HepG2 (cell line): ENCODE measurements around the gene AP1G1. TPM values are rescaled to one million over a fixed set of nuclear protein-coding genes. Genes with fewer than 3 reads are reported as not detected.

ENCODE experiments used
- ATAC-seq: fragments of 200-7000 bp; cut with Tn5 transposase; 3 replicates; pipeline ENCODE4 v1.9.1; 2020; ENCODE audit warnings: mild to moderate bottlenecking, moderate library complexity
- BruUV-seq: library from RNA; stranded (reverse); fragments of 400-500 nt; replicated peaks from 2 replicates; lab custom pipeline; 2021; lab: Mats Ljungman, UMichigan
- CTCF ChIA-PET: fragments of 300-600 bp; formaldehyde crosslinking; extraction: SDS; loops from one replicate; lab custom pipeline; 2021; ENCODE audit warnings: low total read pairs, inconsistent platforms, low intra/inter-chr PET ratio; lab: Yijun Ruan, JAX
- POLR2A ChIA-PET: fragments of 350-600 bp; sonication (Branson Sonifier 250); formaldehyde crosslinking; loops from one replicate; lab custom pipeline; 2020; ENCODE audit warnings: antibody characterized with exemption, inconsistent platforms; lab: Yijun Ruan, JAX
- DNase-seq: peaks from one replicate; pipeline ENCODE4 v3.0.0-alpha.2; 2015; ENCODE audit warnings: low spot score
- FAIRE-seq: peaks from 3 replicates; lab custom pipeline; 2011; peaks lifted over from hg19 to GRCh38; lab: Jason Lieb, UNC
- H2AFZ ChIP-seq: one replicate; pipeline ENCODE4 v1.6.1; 2011; ENCODE audit warnings: low read length, inconsistent platforms
- H3K27ac ChIP-seq: fragments of 300-600 bp; 3 replicates; pipeline ENCODE4 v1.8.0; 2011; ENCODE audit warnings: mixed run types, mild to moderate bottlenecking, mixed read lengths, low read length, inconsistent platforms; ENCODE audit not compliant: insufficient read depth; ENCODE audit errors: extremely low read length
- H3K27me3 ChIP-seq, 2 experiments: fragments of 200-600 bp in 1 of 2; 2 replicates in 1 of 2; 3 replicates in 1 of 2; pipeline versions ENCODE4 v1.6.0 to v1.8.0; 2011; ENCODE audit warnings: low read length in 2 of 2, mild to moderate bottlenecking in 2 of 2, moderate library complexity in 2 of 2, inconsistent platforms in 1 of 2; ENCODE audit not compliant: insufficient read depth in 2 of 2, control insufficient read depth in 1 of 2
- H3K36me3 ChIP-seq, 2 experiments: fragments of 200-600 bp in 1 of 2; replicated peaks in 1 of 2; 2 replicates in 1 of 2; 3 replicates in 1 of 2; pipeline versions ENCODE4 v1.5.1 to v1.8.0; 2011; ENCODE audit warnings: low read length in 2 of 2, inconsistent platforms in 1 of 2; ENCODE audit not compliant: insufficient read depth in 2 of 2, control insufficient read depth in 1 of 2
- H3K4me1 ChIP-seq: 2 replicates; pipeline ENCODE4 v1.5.1; 2012; ENCODE audit warnings: low read length, inconsistent platforms; ENCODE audit not compliant: insufficient read depth
- H3K4me2 ChIP-seq: 2 replicates; pipeline ENCODE4 v1.6.0; 2011; ENCODE audit warnings: low read depth, low read length, inconsistent platforms
- H3K4me3 ChIP-seq, 3 experiments: fragments of 200-600 bp in 1 of 3; sonication (generic), shearing (Covaris generic) in 1 of 3; replicated peaks in 1 of 3; 2 replicates each; pipeline ENCODE4 v1.5.1; 2011 to 2016; ENCODE audit warnings: low read length in 3 of 3, inconsistent platforms in 2 of 3, low read depth in 2 of 3, mild to moderate bottlenecking in 2 of 3, control low read depth in 1 of 3, mixed read lengths in 1 of 3; ENCODE audit not compliant: insufficient read depth in 1 of 3
- H3K79me2 ChIP-seq: one replicate; pipeline ENCODE4 v1.6.1; 2011; ENCODE audit warnings: low read length, inconsistent platforms; ENCODE audit not compliant: insufficient read depth
- H3K9ac ChIP-seq: 2 replicates; pipeline ENCODE4 v1.6.0; 2011; ENCODE audit warnings: mild to moderate bottlenecking, low read depth, low read length, inconsistent platforms; ENCODE audit not compliant: insufficient read depth
- H3K9me3 ChIP-seq: 2 replicates; pipeline ENCODE4 v1.5.1; 2012; ENCODE audit warnings: mild to moderate bottlenecking, low read length
- H4K20me1 ChIP-seq: 2 replicates; pipeline ENCODE4 v1.6.0; 2011; ENCODE audit warnings: inconsistent platforms, mild to moderate bottlenecking, low read length, moderate library complexity; ENCODE audit not compliant: insufficient read depth
- ARNT2 ChIP-seq: sonication (generic); formaldehyde crosslinking; IDR thresholded peaks from 2 replicates; pipeline ENCODE4 v1.8.0; 2022; ENCODE audit warnings: mild to moderate bottlenecking, low read depth, missing genetic modification reagents, moderate library complexity
- KDM5A ChIP-seq: fragments of 200-600 bp; sonication (generic); IDR thresholded peaks from 2 replicates; pipeline ENCODE4 v1.7.0; 2018; ENCODE audit warnings: antibody characterized with exemption, mild to moderate bottlenecking, low read length, borderline replicate concordance
- PAF1 ChIP-seq: IDR thresholded peaks from 2 replicates; pipeline ENCODE4 v1.6.1; 2016; ENCODE audit warnings: missing genetic modification reagents, missing compliant biosample characterization
- SRSF1 ChIP-seq: fragments of 200-400 bp; formaldehyde crosslinking; optimal IDR thresholded peaks from 2 replicates; pipeline ENCODE3; 2017; ENCODE audit warnings: mild to moderate bottlenecking, low read depth, low read length, moderate library complexity
- ZNF138 ChIP-seq: sonication (generic); formaldehyde crosslinking; IDR thresholded peaks from 2 replicates; pipeline ENCODE4 v1.5.0; 2020; ENCODE audit warnings: mild to moderate bottlenecking, low read depth, missing genetic modification reagents
- ZNF235 ChIP-seq: sonication (generic); formaldehyde crosslinking; IDR thresholded peaks from 2 replicates; pipeline ENCODE4 v1.8.1; 2023; ENCODE audit warnings: mild to moderate bottlenecking, missing genetic modification reagents, borderline replicate concordance
- ZNF331 ChIP-seq: sonication (generic); formaldehyde crosslinking; IDR thresholded peaks from 2 replicates; pipeline ENCODE4 v1.4.0; 2020; ENCODE audit warnings: missing genetic modification reagents
- ZNF556 ChIP-seq: sonication (generic); formaldehyde crosslinking; IDR thresholded peaks from 2 replicates; pipeline ENCODE4 v1.4.0; 2020; ENCODE audit warnings: mild to moderate bottlenecking, missing genetic modification reagents, borderline replicate concordance
- ZNF672 ChIP-seq: sonication (generic); formaldehyde crosslinking; IDR thresholded peaks from 2 replicates; pipeline ENCODE4 v1.8.1; 2022; ENCODE audit warnings: missing genetic modification reagents
- WGBS: methylation state at CpG from one replicate; pipeline ENCODE4 v1.1.6; 2017; ENCODE audit warnings: low lambda C conversion rate; 5-methylcytosine and 5-hydroxymethylcytosine counted together
- in situ Hi-C: cut with HindIII; loops from 2 replicates; pipeline ENCODE4 v1.10.0; 2017; ENCODE audit warnings: low pct_unique_long_range_greater_than_20kb; ENCODE audit not compliant: extremely low pct_ligation_motif_present
- intact Hi-C: fragments of 100-400 bp; cut with micrococcal nuclease; formaldehyde crosslinking; loops from one replicate; pipeline ENCODE4 v1.10.0; 2022; ENCODE audit not compliant: unreplicated experiment
- polyA plus RNA-seq, 8 experiments: library from polyadenylated mRNA; depleted of rRNA in 3 of 8; stranded (reverse) in 7 of 8; unstranded in 1 of 8; fragments of >200 nt; fragmentation: Illumina TruSeq in 4 of 8; extraction: Trizol in 4 of 8; gene quantifications; 2 replicates each; pipeline versions ENCODE4 v1.2.1 to v1.2.3, GENCODE V29; 2011 to 2016; ENCODE audit warnings: low read depth in 4 of 8, missing spikeins in 1 of 8, mixed read lengths in 1 of 8; ENCODE audit not compliant: insufficient read depth in 1 of 8
- total RNA-seq, 5 experiments: library from RNA; depleted of rRNA; stranded (reverse); fragments of >200 nt; fragmentation: Illumina TruSeq; extraction: Trizol; gene quantifications; 2 replicates each; pipeline ENCODE4 v1.2.3, GENCODE V29; 2016; ENCODE audit warnings: low read depth in 1 of 5
- TF ChIP-seq, protein P1 (sequence below): sonication (generic); formaldehyde crosslinking; IDR thresholded peaks from 2 replicates; pipeline ENCODE4 v1.4.0; 2020; ENCODE audit warnings: mild to moderate bottlenecking, missing genetic modification reagents
- TF ChIP-seq, protein P2 (sequence below): sonication (generic); formaldehyde crosslinking; IDR thresholded peaks from 2 replicates; pipeline ENCODE4 v1.9.0; 2021; ENCODE audit warnings: missing genetic modification reagents, mild to moderate bottlenecking, borderline replicate concordance
- TF ChIP-seq, protein P3 (sequence below): sonication (generic); formaldehyde crosslinking; IDR thresholded peaks from 2 replicates; pipeline ENCODE4 v1.5.1; 2020; ENCODE audit warnings: mild to moderate bottlenecking, missing genetic modification reagents, moderate library complexity
- TF ChIP-seq, protein P4 (sequence below): sonication (generic); formaldehyde crosslinking; IDR thresholded peaks from 2 replicates; pipeline ENCODE4 v1.4.0; 2020; ENCODE audit warnings: mild to moderate bottlenecking, missing genetic modification reagents

AP1G1 gene
- total and polyA plus RNA-seq, 2 of the 13 experiments (the other 11 are each of a cell fraction or from before 2014, with no cell fraction given): 62.2 to 66.2 TPM

DNA sequence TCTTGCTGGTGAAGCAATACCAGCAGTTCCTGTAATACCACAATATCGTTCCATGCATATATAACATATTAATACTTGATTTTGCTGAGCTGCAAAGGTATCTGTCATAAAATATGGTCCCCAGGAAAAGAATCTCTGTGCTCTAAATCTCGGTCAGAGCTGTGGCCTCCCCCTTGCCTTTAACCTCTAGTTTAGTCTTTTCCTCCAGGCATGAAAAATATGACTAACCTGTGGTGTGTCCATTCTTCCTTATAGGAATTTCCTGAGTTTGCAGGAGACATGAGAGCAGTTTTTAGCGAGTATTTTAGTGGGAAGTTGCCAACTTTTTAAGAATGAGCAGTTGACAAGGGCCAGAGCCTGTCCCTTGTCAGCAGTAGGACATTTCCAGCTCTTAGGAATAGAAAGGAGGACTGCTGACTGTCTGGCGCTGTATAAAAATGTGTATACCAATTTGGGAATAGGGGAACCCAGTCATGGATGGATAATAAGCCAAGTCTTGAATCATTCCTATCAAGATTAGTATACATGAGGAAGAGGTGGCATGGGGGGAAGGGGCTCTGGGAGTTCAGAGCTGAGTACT lies 45.8 kb upstream of the AP1G1 start:
- ATAC-seq: no peak
- Histone ChIP-seq H4K20me1 (no peaks in the 10 kb centered on the region), H3K9ac (no peak overlapping the region), H3K4me3 (no peak overlapping the region), H3K79me2 (no peaks in the 10 kb centered on the region), H2AFZ (no peak overlapping the region), H3K27ac (no peak overlapping the region), H3K27me3 (no peaks in the 10 kb centered on the region), H3K9me3 (no peaks in the 10 kb centered on the region), H3K4me2 (no peak overlapping the region), H3K4me1 (peaks cover 29% of the 10 kb centered on the region), H3K36me3 (peaks cover 27 to 43% of the 10 kb centered on the region in 2 experiments)
- no peak for FAIRE-seq
- ChIA-PET POLR2A (no interaction called here), CTCF (no interaction called here)
- intact Hi-C loops (no loop called here), in situ Hi-C loops (no loop called here)
- 97% methylated on average over 4 of the region's 4 CpGs for WGBS
- DNase-seq: no peak
- BruUV-seq: no TSS peak
- no peak for TF ChIP-seq ARNT2
- TF ChIP-seq, protein P1, sequence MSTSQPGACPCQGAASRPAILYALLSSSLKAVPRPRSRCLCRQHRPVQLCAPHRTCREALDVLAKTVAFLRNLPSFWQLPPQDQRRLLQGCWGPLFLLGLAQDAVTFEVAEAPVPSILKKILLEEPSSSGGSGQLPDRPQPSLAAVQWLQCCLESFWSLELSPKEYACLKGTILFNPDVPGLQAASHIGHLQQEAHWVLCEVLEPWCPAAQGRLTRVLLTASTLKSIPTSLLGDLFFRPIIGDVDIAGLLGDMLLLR: no peak
- no peak for TF ChIP-seq ZNF331 (CRISPR knock-in tag)
- TF ChIP-seq SRSF1: no peak
- no peak for TF ChIP-seq ZNF138 (CRISPR knock-in tag)
- TF ChIP-seq, protein P2, sequence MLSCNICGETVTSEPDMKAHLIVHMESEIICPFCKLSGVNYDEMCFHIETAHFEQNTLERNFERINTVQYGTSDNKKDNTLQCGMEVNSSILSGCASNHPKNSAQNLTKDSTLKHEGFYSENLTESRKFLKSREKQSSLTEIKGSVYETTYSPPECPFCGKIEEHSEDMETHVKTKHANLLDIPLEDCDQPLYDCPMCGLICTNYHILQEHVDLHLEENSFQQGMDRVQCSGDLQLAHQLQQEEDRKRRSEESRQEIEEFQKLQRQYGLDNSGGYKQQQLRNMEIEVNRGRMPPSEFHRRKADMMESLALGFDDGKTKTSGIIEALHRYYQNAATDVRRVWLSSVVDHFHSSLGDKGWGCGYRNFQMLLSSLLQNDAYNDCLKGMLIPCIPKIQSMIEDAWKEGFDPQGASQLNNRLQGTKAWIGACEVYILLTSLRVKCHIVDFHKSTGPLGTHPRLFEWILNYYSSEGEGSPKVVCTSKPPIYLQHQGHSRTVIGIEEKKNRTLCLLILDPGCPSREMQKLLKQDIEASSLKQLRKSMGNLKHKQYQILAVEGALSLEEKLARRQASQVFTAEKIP (CRISPR knock-in tag): no peak
- no peak for TF ChIP-seq ZNF672 (CRISPR knock-in tag)
- TF ChIP-seq ZNF235 (CRISPR knock-in tag): no peak
- TF ChIP-seq ZNF556 (CRISPR knock-in tag): no peak
- TF ChIP-seq, protein P3, sequence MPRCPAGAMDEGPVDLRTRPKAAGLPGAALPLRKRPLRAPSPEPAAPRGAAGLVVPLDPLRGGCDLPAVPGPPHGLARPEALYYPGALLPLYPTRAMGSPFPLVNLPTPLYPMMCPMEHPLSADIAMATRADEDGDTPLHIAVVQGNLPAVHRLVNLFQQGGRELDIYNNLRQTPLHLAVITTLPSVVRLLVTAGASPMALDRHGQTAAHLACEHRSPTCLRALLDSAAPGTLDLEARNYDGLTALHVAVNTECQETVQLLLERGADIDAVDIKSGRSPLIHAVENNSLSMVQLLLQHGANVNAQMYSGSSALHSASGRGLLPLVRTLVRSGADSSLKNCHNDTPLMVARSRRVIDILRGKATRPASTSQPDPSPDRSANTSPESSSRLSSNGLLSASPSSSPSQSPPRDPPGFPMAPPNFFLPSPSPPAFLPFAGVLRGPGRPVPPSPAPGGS: no peak
- no peak for TF ChIP-seq PAF1
- TF ChIP-seq, protein P4, sequence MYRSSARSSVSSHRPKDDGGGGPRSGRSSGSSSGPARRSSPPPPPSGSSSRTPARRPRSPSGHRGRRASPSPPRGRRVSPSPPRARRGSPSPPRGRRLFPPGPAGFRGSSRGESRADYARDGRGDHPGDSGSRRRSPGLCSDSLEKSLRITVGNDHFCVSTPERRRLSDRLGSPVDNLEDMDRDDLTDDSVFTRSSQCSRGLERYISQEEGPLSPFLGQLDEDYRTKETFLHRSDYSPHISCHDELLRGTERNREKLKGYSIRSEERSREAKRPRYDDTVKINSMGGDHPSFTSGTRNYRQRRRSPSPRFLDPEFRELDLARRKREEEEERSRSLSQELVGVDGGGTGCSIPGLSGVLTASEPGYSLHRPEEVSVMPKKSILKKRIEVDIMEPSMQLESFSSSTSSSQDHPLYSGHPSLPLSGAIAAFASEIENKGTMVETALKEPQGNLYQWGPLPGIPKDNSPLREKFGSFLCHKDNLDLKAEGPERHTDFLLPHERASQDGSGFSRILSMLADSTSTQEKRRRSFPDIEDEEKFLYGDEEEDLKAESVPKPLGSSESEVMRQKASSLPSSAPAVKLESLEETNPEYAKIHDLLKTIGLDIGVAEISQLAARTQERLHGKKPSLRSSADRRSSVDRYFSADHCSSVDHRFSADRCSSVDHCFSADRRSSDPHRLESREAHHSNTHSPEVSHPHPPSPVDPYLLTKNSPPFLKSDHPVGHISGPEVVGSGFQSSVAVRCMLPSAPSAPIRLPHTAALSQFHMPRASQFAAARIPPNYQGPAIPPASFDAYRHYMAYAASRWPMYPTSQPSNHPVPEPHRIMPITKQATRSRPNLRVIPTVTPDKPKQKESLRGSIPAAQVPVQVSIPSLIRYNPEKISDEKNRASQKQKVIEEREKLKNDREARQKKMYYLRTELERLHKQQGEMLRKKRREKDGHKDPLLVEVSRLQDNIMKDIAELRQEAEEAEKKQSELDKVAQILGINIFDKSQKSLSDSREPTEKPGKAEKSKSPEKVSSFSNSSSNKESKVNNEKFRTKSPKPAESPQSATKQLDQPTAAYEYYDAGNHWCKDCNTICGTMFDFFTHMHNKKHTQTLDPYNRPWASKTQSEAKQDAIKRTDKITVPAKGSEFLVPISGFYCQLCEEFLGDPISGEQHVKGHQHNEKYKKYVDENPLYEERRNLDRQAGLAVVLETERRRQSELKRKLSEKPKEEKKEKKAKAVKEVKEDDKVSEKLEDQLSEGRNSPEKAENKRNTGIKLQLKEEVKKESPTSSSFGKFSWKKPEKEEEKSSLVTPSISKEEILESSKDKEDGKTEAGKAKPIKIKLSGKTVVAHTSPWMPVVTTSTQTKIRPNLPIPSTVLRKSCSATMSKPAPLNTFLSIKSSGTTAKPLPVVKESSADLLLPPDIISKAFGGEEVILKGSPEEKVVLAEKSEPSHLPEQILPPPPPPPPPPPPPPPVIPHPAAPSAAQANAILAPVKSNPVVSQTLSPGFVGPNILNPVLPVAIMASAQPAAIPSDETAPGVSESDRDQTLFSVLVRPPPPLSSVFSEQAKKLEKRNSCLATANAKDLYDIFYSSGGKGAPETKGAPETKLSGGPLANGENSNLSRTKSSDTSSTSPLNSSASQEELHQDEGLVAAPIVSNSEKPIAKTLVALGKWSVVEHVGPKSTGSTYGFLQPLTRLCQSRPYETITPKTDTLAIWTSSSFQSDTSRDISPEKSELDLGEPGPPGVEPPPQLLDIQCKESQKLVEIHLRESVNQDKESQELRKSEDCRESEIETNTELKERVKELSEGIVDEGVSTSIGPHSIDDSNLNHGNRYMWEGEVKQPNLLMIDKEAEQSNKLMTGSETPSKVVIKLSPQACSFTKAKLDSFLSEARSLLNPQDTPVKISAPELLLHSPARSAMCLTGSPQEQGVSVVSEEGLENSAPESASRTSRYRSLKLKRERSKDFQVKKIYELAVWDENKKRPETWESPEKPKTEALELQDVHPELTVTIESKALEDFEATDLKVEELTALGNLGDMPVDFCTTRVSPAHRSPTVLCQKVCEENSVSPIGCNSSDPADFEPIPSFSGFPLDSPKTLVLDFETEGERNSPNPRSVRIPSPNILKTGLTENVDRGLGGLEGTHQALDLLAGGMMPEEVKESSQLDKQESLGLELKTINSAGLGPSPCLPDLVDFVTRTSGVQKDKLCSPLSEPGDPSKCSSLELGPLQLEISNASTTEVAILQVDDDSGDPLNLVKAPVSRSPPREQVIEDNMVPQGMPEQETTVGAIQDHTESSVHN: no peak
- TF ChIP-seq KDM5A: no peak
